Glomerular visceral epithelial cell (primary cell): ENCODE results near the gene ZNF658.
A peak's percentile ranks its signal among the peaks of the same experiment; 100 is the strongest.
"Not testable (repeated sequence)": the region's sequence is repeated elsewhere in the genome, so short reads cannot be mapped to it uniquely, and the experiment has no call there.

ENCODE experiments used
- DNase-seq: peaks from one replicate; pipeline ENCODE4 v3.0.0-alpha.2; 2016; ENCODE audit errors: extremely low spot score

Gene ZNF658

GRCh38 chr9:66900490-66901131 is at the start of gene ZNF658:
ZNF658 (plus strand) TSS chr9:66900725; CDS start chr9:66903562, 2,837 bp downstream.
- DNase-seq: peak; percentile 90

DNA sequence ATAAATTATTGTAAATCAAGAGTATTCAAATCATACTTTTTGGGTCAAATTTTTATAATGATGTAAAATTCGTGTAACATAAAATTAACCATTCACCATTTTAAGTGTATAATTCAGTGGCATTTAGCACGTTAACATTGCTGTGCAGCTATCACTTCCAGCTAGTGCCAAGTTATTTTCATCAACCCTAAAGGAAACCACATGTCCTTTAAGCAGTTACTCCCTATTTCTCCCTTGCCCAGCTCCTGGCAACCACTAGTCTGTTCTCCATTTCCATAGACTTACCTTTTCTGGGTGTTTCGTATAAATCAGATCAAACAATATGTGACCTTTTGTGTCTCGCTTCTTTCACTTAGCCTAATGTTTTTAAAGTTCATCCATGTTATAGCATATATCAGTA is 38.8 kb upstream of the ZNF658 start:
- DNase-seq: not testable (repeated sequence)

- not testable (repeated sequence) for DNase-seq
Measured at GRCh38 chr9:66868660-66869059, 31.9 kb upstream of the ZNF658 start.

DNA sequence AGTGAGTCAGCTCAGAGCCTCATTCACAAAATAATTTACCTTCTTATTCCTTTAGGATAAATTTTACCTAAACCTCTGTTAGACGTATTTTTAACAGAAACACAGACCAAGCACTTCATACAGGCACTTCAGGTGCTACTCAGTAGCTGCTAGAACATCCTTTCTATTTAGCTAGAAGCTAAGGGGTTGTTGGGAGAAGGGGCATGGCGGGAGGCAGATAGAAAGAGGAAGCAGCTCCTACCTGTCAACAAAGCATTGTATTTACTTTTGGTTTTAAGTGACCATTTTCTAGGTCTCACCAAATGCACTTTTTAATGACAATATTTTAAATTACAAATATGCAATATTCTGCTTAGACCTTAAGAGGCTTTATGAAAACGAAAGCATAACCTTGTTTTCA is 19.9 kb upstream of the ZNF658 start:
- DNase-seq: not testable (repeated sequence)

- DNase-seq: not testable (repeated sequence)
Measured at GRCh38 chr9:66881847-66882246, 18.7 kb upstream of the ZNF658 start.

DNA sequence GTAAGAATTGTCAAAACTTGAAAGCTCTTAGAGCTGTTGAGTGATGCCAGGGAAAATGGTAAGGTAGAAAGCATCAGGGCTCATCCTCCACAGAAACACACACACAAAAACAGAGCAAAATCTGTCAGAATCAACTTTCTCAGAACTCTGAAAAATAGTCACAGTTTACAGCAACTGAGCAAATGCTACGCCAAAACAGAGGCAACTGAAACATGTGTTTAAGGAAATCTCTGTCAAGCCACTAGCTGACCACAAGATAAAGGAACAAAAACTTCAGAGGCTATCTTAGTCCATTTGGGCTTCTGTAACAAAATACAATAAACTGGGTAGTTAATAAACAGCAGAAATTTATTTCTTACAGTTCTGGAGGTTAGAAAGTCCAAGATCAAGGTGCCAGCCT is 10.2 kb upstream of the ZNF658 start:
- not testable (repeated sequence) for DNase-seq

DNA sequence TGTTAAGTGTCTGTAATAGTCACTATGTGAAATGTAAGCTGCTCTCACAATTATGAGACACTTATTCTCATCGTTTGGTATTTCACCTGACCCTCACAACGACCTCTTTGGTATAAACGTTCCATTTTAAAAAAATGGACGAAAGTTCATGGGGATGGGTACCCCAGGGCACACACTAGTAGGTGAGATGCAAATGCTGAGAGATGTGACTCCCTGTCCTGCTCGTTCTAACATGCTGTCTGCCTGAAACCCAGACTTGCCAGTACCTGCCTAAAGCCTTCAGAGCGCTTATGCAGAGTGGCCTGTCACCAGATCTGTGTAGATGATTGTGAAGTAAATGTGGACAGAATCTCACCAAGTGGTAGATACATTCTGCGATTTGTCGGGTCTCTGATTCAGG is 616 bp downstream of the ZNF658 start:
- peak; percentile 1 for DNase-seq

DNA sequence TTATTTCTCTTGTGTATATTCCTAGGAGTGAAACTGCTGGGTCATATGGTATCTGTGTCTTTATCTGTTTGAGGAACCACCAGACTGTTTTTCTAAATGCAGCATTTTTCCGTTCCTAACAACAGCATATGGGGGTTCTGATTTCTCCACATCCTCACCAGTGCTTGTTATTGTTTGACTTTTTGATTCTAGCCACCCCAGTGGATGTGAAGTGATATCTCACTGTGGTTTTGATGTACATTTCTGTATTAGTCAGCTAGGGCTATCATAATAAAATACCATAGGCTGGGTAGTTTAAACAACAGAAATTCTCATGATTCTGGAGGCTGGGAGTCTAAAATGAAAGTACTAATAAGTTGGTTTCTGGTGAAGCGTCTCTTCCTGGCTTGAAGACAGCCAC is 9.0 kb downstream of the ZNF658 start:
- DNase-seq: not testable (repeated sequence)

GRCh38 chr9:66920072-66920471 is 19.5 kb downstream of the ZNF658 start:
- not testable (repeated sequence) for DNase-seq

GRCh38 chr9:66936194-66936870 is 35.8 kb downstream of the ZNF658 start:
- not testable (repeated sequence) for DNase-seq

DNA sequence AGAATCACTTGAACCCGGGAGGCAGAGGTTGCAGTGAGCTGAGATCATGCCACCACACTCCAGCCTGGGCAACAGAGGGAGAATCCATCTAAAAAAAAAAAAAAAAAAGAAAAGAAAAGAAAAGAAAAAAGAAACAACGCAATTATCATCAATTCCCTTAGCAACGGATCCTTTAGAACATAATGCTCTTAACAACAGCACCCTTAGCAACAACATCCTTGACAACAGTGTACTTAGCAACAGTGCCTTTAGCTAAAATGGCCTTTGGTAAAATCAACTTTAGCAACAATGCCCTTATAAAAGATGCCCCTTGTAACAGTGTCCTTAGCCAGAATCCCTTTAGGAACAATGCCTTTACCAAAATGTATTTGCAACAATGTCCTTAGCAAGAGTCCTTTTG is 37.1 kb downstream of the ZNF658 start:
- DNase-seq: not testable (repeated sequence)

DNA sequence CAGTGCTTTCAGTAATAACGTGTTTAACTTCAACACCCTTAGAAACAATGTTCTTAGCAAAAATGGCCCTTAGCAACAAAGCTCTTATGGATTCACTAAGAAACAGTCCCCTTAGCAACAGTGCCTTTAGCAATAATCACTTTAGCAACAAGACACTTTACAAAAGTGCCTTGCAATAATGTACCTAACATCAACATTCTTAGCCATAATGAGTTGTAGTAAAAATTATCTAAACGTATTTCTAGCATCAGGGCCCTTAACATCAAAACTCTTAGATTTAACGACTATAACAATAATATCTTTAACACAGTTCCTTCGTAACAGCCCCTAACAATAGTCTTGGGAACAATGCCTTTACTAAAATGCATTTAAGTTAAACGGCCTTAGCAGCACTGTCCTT is 37.8 kb downstream of the ZNF658 start:
- not testable (repeated sequence) for DNase-seq

GRCh38 chr9:66939878-66940830 is 39.6 kb downstream of the ZNF658 start:
- not testable (repeated sequence) for DNase-seq

- DNase-seq: not testable (repeated sequence)
Measured at GRCh38 chr9:66942400-66943155, 42.1 kb downstream of the ZNF658 start.

DNA sequence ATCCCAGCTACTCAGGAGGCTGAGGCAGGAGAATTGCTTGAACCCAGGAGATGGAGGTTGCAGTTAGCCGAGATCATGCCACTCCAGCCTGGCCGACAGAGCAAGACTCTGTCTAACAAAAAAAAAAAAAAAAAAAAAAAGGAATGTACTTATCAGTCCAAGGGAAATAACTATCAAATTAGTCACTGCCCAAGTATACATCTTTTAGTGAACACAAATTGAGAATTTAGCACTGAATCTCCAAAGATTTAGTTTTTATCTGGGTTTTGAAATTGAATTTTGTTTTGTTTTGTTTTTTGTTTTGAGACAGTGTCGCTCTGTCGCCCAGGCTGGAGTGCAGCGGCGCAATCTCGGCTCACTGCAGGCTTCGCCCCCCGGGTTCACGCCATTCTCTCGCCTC is 52.1 kb downstream of the ZNF658 start:
- DNase-seq: not testable (repeated sequence)
